HG03521 (cell line): ENCODE measurements around the gene GRIK3.

ENCODE experiments used
- ATAC-seq: cut with Tn5 transposase; IDR thresholded peaks from one replicate; pipeline ENCODE4 v1.9.1; 2021; ENCODE audit warnings: mild to moderate bottlenecking, moderate library complexity; ENCODE audit not compliant: unreplicated experiment

The GRIK3 gene

GRCh38 chr1:36796106-36796590, 238.2 kb downstream of the GRIK3 start:
- ATAC-seq: no peak

- no peak for ATAC-seq
These were observed 239.9 kb downstream of the GRIK3 start for GRCh38 chr1:36794460-36794859.

DNA sequence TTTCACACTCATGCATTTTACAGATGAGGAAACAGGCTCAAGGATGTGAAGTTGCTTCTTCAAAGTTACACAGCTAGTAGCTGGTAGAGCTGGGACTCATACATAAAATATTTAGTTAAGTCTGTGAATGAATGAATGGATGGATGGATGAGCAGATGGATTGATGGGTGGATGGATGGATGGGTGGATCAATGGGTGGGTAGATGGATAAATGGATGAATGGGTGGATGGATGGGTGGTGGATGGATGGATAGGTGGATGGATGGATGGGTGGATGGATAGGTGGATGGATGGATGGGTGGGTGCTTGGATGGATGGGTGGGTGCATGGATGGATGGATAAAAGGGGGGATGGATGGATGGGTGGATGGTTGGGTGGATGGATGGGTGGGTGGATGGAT, 240.9 kb downstream of the GRIK3 start:
- no peak for ATAC-seq

DNA sequence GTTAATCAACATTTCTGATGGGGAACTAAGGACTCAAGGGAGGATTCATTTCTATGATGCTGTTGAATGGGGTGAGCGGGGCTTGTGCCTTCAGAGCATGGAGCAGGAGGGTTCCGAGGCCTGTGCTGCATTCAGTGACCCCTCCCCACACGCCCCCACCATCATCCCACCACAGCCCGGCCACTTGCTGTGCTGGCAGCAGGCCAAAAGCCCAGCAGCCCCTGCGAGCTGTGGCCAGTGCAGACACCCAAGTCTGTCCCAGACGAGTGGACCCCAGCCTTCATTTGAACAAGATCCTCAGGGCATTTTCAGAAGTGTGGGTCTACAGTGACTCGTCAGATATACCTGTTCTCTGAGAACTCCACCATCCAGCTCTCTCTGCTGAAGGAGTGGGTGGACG, 242.0 kb downstream of the GRIK3 start:
- no peak for ATAC-seq

- no peak for ATAC-seq
These were observed 244.1 kb downstream of the GRIK3 start for GRCh38 chr1:36790191-36790590.

- no peak for ATAC-seq
These were observed 244.8 kb downstream of the GRIK3 start for GRCh38 chr1:36789535-36789934.

DNA sequence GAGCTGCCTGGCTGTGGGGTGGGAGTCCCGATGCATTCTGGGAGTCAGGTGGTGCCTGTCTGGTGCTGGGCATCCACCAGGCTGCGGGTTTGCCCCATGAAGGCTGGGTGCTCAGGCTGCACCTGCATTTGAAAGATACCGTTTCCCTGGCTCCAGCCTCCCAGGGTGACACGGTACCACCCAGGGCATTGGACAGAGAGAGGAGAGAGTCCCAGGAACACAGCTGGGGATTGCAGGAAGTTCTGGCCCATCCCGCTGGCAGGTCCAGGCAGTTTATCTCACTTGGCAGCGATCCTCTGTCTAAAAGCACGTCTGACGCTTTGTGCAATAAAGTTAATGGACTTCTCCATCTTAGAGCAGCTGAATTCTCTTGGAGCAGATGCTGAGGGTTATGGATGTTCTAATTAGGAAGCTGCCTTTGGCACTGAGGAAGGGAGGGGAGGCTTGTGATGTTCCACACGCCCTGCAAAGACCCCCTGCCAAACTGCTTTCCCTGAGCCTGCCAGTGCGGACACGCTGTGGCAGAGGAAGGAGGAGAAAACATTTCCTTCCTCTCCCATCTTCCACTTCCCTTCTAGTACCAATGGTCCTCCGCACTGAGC, 246.9 kb downstream of the GRIK3 start:
- ATAC-seq: no peak

DNA sequence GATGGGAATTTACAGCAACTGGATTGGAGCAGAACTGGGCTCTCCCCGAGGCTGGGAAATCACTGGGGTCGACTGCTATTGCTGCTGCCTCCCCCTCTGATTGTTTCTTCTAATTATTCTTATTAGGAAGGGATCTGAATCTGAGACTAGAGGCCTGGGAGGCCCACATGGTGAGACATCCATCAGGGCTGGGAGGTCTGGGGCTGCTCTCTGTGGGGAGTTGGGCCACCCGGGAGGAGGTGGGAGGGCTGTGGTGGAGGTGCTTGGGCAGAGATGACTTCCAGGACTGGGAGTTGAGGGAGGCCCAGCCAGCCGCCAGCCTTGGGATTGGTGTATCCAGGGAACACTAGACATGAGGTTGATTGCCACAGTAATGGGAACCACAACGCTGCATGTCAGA, 247.9 kb downstream of the GRIK3 start:
- no peak for ATAC-seq

DNA sequence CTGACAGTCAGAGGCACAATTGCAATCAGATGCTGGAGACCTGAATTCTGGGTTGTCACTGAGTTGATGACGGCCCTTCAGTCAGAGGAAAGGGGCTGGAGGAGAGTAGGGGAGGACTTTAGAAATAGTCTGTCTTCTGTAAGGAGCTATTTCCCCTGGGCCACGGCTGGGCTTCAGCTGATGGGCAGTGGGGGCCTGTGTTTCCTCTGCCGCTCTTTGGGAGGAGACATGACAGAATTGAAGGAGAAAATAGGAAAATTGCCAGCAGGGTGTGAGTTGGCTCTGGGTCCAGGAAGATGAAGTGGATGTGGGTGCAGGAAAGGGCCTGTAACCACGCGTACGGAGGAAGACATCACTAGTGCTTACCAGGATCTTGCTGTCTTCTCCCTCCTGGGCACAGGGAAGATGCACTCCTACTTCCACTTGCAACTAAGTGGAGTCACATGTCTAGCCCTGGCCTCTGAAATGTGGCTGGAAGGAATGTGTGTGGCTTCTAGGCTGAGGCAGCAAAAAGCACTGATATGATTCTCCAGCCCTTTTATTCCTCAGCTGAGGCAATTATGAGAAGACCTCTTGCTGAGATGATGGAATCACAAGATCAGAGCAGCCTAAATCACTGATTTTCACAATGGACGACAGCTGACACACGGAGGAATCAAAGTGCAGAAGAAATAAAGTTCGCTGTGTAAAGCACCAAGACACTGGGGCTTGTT, 250.0 kb downstream of the GRIK3 start:
- ATAC-seq: no peak

GRCh38 chr1:36783475-36783874, 250.8 kb downstream of the GRIK3 start:
- no peak for ATAC-seq

- ATAC-seq: no peak
These were observed 251.5 kb downstream of the GRIK3 start for GRCh38 chr1:36782785-36783184.

GRCh38 chr1:36782085-36782484, 252.2 kb downstream of the GRIK3 start:
- ATAC-seq: no peak

DNA sequence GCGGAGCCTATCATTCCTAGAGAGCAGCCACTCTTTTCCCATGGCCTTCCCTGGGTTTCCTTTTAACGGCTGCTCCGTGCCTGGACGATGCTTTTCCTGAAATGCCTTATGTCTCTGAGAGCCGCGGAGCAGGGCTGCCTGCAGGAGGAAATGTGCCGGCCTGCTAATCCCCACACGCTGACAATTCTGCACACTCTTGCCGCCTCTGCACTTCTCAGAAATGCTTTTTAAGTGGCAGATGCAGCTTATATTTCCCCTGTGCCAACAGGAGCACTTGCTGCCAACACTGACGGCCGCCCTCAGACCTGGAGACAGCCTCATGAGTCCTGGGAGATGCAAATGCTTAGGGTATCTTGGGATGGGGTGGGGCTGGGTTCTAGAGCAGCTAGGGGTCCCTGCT, 253.2 kb downstream of the GRIK3 start:
- ATAC-seq: no peak

- ATAC-seq: no peak
These were observed 255.6 kb downstream of the GRIK3 start for GRCh38 chr1:36778740-36779139.

DNA sequence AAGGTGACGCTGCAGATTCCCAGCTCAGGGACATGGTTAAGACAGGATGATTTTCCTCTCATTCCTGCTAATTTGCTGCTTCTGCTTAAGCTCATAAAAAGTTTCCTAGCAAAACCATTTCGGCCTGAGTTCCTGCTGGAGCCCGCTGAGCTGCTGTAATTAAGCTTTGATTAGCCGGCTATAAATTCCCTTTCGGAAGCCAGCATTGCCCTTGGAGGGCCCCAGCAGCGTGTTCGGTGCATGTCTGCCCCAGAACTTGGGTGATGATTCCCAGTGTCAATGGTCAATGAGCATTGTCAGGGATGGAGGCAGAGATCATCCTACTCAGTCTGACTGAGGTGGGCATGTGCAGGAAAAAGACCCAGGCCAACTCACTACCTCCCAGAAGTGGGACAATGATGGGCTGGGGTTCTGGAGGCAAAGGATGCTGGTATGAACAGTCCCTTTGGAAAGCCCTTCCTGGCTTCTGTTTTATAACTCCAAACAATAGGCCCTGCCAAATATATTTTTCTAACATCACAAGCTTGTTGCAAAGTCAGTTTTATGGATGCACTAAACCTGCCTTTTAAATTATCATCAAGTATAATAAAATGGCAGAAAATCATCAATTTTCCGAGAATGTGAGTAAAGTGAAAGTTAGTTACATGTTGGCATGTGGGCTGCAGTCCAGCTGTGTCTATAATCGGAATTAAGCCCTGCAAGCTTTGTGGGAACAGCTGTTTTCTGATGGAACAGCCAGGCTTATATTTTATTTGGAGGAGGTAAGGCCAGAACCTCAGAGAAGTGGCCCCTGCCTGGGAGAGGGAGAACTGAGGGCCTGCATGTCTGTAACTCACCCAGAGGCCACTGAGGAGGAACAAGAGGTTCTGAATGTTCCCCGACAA, 257.1 kb downstream of the GRIK3 start:
- ATAC-seq: no peak

- ATAC-seq: no peak
These were observed 258.1 kb downstream of the GRIK3 start for GRCh38 chr1:36776256-36776655.

- ATAC-seq: no peak
These were observed 258.6 kb downstream of the GRIK3 start for GRCh38 chr1:36775716-36776115.

GRCh38 chr1:36773827-36774541, 260.3 kb downstream of the GRIK3 start:
- ATAC-seq: no peak

DNA sequence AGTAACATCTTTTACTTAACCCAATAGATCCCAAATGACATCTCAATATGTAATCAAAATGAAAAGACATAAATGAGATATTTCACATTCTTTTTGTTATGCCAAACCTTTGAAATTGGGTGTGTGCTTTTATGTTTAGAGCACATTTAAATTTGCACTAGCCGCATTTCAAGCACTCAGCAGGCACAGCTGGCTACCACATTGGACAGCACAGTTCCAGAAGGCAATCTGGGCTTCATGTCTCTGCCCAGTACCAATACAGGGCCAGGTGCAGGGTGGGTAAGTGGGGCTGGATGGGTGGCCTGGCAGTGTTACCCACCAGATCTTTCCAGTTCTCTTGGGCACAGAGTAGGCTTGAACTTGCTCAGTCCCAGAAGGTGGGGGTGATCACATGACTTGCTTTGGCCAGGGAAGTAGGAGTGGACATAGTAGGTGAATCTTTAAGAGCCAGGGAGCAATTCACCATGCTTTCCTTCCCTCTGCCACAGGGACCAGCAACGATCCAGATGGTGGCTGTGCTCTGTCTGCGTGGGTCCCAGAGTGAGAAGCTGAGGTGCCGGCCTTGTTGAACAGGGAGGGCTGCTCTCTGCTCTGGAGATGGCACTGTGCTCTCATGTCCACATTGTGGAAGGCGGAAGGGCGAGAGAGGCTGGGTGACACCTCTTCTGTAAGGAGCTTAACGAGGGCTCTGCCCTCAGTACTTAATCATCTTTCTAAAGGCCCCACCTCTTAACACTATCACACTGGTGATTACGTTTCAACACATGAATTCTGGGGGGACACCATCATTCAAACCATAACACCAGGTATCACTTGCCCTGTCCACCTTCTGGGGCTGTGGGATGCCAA, 261.4 kb downstream of the GRIK3 start:
- ATAC-seq: no peak

GRCh38 chr1:36771660-36772284, 262.5 kb downstream of the GRIK3 start:
- ATAC-seq: no peak
